ENCODE data around the gene EXOC1. TPM values are rescaled to one million over a fixed set of nuclear protein-coding genes. Genes with fewer than 3 reads are reported as not detected.
"Not testable (repeated sequence)": the region's sequence is repeated elsewhere in the genome, so short reads cannot be mapped to it uniquely, and the experiment has no call there.

The EXOC1 gene
- total RNA-seq, 2 donors from 2014 or later, result 31.1 to 34.7 TPM

GRCh38 chr4:55834086-55834795, 19.2 kb upstream of the EXOC1 start:
- Mint-ChIP-seq H3K27ac (no peak overlapping the region), H3K4me1 (ENCODE audit: low read depth) (no peaks in the 10 kb centered on the region), H3K4me3 (no peak overlapping the region), H3K9me3 (peaks cover 1 to 6% of the 10 kb centered on the region in 2 donors), H3K36me3 (ENCODE audit: insufficient read depth in 2 of 2) (no peaks in the 10 kb centered on the region), H3K27me3 (ENCODE audit: low read depth) (peaks cover 25% of the 10 kb centered on the region)
- no peak for ATAC-seq (replicated peaks in 1 of 2)
- no peak for DNase-seq

DNA sequence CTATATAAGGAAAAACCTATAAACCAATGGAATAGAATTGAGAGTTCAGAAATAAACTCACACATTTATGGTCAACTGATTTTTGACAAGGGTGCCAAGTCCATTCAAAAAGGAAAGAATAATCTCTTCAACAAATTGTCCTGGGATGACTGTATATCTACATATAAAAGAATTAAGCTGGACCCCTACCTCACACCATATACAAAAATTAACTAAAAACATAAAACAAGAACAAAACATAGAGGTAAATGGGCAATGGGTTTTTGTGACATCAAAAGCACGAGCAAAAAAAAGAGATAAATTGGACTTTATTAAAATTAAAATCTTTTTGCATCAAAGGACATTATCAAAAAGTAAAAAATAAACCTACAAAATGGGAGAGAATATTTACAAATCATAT, 15.5 kb upstream of the EXOC1 start:
- no peaks in the 10 kb centered on the region for H3K36me3 Mint-ChIP-seq (ENCODE audit: insufficient read depth in 2 of 2)
- H3K9me3 Mint-ChIP-seq, result peaks cover 1 to 6% of the 10 kb centered on the region in 2 donors

GRCh38 chr4:55838356-55838755, 15.1 kb upstream of the EXOC1 start:
- Mint-ChIP-seq H3K9me3 (peaks cover 1 to 6% of the 10 kb centered on the region in 2 donors), H3K27me3 (ENCODE audit: low read depth) (peaks cover 8% of the 10 kb centered on the region), H3K4me3 (no peak overlapping the region), H3K27ac (no peak overlapping the region), H3K36me3 (ENCODE audit: insufficient read depth in 2 of 2) (no peaks in the 10 kb centered on the region), H3K4me1 (ENCODE audit: low read depth) (no peaks in the 10 kb centered on the region)
- ATAC-seq (replicated peaks in 1 of 2), result no peak
- no peak for DNase-seq

More for the DNA sequence above, 15.5 kb upstream of the EXOC1 start:
- DNase-seq (no peak), ATAC-seq (replicated peaks in 1 of 2) (no peak)
- H3K4me1 Mint-ChIP-seq (ENCODE audit: low read depth), result no peaks in the 10 kb centered on the region
- H3K27ac Mint-ChIP-seq, result no peak overlapping the region
- peaks cover 8% of the 10 kb centered on the region for H3K27me3 Mint-ChIP-seq (ENCODE audit: low read depth)
- no peak overlapping the region for H3K4me3 Mint-ChIP-seq

DNA sequence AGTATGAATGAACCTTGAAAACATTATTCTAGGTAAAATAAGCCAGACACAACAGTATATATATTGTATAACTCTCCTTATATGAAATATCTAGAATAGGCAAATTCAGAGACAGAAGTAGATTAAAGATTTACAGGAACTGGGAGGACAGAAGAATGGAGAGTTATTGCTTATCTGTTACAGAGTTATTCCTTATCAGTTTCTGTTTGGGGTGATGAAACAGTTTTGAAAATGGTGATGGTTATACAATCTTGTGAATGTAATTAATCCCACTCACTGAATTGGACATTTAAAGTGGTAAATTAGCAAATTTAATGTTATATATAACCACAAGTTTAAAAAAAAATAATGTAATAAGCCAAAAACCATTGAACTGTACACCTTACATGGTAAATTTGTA, 14.5 kb upstream of the EXOC1 start:
- ATAC-seq (replicated peaks in 1 of 2), result no peak
- Mint-ChIP-seq H3K9me3 (peaks cover 1 to 6% of the 10 kb centered on the region in 2 donors), H3K27ac (no peak overlapping the region), H3K4me1 (ENCODE audit: low read depth) (no peaks in the 10 kb centered on the region), H3K27me3 (ENCODE audit: low read depth) (peaks cover 8% of the 10 kb centered on the region), H3K4me3 (no peak overlapping the region), H3K36me3 (ENCODE audit: insufficient read depth in 2 of 2) (no peaks in the 10 kb centered on the region)
- DNase-seq, result no peak

DNA sequence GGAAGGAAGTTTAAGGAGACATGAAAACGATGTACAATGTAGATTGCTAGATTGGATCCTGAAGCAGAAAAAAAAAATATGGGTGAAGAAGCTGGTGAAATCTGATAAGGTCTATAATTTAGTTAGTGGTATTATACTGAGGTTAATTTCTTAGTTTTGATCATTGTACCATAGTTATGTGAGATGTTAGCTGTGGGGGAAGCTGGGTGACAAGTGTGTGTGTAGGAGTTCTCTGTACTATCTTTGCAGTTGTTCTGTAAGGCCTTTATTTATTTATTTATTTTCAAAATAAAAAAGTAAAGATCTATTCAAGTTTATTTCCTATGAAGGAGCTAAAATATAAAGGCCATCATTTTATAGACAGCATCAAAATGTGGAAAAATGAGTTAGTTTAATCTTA, 12.5 kb upstream of the EXOC1 start:
- peaks cover 0 to 2% of the 10 kb centered on the region in 2 donors for H3K36me3 Mint-ChIP-seq (ENCODE audit: insufficient read depth in 2 of 2)
- no peak overlapping the region for H3K4me3 Mint-ChIP-seq
- H3K4me1 Mint-ChIP-seq (ENCODE audit: low read depth), result no peaks in the 10 kb centered on the region
- DNase-seq, result no peak
- no peak overlapping the region for H3K27ac Mint-ChIP-seq
- no peaks in the 10 kb centered on the region for H3K27me3 Mint-ChIP-seq (ENCODE audit: low read depth)
- ATAC-seq (replicated peaks in 1 of 2), result no peak
- H3K9me3 Mint-ChIP-seq, result peaks cover 2 to 6% of the 10 kb centered on the region in 2 donors

DNA sequence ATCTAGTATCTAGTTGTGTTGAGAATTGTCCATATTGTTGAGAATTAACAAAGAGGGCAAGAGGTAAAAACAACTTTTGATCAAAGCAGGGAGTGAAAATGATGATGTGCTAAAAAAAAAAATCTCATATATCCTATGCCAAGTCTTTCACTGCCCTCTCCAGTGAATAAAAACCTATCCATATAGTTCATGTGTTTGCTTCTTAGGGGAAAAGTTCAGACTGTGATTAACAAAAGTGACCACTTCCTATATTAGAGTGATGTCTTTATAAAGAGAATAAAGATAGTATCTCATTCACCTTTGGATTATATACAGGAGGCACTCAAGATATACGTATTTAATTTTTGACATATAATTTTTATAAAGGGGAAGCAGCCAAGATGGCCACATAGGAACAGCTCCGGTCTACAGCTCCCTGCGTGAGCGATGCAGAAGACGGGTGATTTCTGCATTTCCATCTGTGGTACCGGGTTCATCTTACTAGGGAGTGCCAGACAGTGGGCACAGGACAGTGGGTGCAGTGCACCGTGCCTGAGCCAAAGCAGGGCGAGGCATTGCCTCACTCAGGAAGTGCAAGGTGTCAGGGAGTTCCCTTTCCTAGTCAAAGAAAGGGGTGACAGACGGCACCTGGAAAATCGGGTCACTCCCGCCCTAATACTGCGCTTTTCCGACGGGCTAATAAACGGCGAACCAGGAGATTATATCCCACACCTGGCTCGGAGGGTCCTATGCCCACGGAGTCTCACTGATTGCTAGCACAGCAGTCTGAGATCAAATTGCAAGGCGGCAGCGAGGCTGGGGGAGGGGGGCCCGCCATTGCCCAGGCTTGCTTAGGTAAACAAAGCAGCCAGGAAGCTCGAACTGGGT, 11.8 kb upstream of the EXOC1 start:
- H3K27ac Mint-ChIP-seq; DNase-seq; H3K36me3 Mint-ChIP-seq (ENCODE audit: insufficient read depth in 2 of 2); H3K9me3 Mint-ChIP-seq; H3K4me3 Mint-ChIP-seq; ATAC-seq (replicated peaks in 1 of 2); H3K4me1 Mint-ChIP-seq (ENCODE audit: low read depth); H3K27me3 Mint-ChIP-seq (ENCODE audit: low read depth): not testable (repeated sequence)

DNA sequence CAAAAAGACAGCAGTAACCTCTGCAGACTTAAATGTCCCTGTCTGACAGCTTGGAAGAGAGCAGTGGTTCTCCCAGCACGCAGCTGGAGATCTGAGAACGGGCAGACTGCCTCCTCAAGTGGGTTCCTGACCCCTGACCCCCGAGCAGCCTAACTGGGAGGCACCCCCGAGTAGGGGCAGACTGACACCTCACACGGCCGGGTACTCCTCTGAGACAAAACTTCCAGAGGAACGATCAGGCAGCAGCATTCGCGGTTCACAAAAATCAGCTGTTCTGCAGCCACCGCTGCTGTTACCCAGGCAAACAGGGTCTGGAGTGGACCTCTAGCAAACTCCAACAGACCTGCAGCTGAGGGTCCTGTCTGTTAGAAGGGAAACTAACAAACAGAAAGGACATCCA, 11.1 kb upstream of the EXOC1 start:
- H3K27me3 Mint-ChIP-seq (ENCODE audit: low read depth); H3K36me3 Mint-ChIP-seq (ENCODE audit: insufficient read depth in 2 of 2); H3K9me3 Mint-ChIP-seq; H3K4me1 Mint-ChIP-seq (ENCODE audit: low read depth); H3K4me3 Mint-ChIP-seq; DNase-seq; ATAC-seq (replicated peaks in 1 of 2); H3K27ac Mint-ChIP-seq: not testable (repeated sequence)

GRCh38 chr4:55849724-55850123, 3.7 kb upstream of the EXOC1 start:
- Mint-ChIP-seq H3K9me3 (peaks cover 0 to 4% of the 10 kb centered on the region in 2 donors), H3K27me3 (ENCODE audit: low read depth) (no peaks in the 10 kb centered on the region), H3K4me3 (no peak overlapping the region), H3K27ac (no peak overlapping the region), H3K4me1 (ENCODE audit: low read depth) (peaks cover 34% of the 10 kb centered on the region), H3K36me3 (ENCODE audit: insufficient read depth in 2 of 2) (peaks cover 4 to 5% of the 10 kb centered on the region in 2 donors)
- no peak for ATAC-seq (replicated peaks in 1 of 2)
- DNase-seq, result no peak

DNA sequence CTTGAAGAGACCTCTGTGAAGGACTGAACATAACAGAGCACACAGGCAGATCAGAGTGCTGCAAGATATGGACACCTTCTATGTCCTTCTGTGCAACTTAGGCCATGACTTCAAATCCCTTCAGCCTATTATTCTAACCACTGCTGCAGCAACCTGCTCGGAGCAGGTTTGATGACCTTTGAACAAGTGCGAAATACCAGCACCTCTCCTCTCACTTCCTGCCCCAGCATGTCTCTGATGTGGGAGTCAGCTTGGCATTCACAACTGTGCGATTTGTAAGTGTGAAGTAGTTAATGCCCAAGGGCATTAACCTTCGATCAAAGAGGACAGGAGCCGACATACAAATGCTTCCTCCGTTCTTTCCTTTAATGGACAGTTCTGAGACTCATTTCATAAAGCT, 1.6 kb upstream of the EXOC1 start:
- Mint-ChIP-seq H3K4me3 (no peak overlapping the region), H3K27ac (peak overlapping the region; percentile 53), H3K4me1 (ENCODE audit: low read depth) (peaks cover 34% of the 10 kb centered on the region), H3K9me3 (peaks cover 0 to 2% of the 10 kb centered on the region in 2 donors), H3K36me3 (ENCODE audit: insufficient read depth in 2 of 2) (peaks cover 4 to 7% of the 10 kb centered on the region in 2 donors), H3K27me3 (ENCODE audit: low read depth) (no peaks in the 10 kb centered on the region)
- peak; percentile 22 to 27 for DNase-seq
- peak in 1 of 2 donors; percentile 21 for ATAC-seq (replicated peaks in 1 of 2)

- Mint-ChIP-seq H3K27ac (no peak overlapping the region), H3K4me3 (no peak overlapping the region), H3K9me3 (peaks cover 0 to 2% of the 10 kb centered on the region in 2 donors), H3K36me3 (ENCODE audit: insufficient read depth in 2 of 2) (peaks cover 4 to 11% of the 10 kb centered on the region in 2 donors), H3K4me1 (ENCODE audit: low read depth) (peaks cover 48% of the 10 kb centered on the region), H3K27me3 (ENCODE audit: low read depth) (no peaks in the 10 kb centered on the region)
- DNase-seq (no peak), ATAC-seq (replicated peaks in 1 of 2) (no peak)
These were observed 681 bp downstream of the EXOC1 start for GRCh38 chr4:55854129-55854528.

DNA sequence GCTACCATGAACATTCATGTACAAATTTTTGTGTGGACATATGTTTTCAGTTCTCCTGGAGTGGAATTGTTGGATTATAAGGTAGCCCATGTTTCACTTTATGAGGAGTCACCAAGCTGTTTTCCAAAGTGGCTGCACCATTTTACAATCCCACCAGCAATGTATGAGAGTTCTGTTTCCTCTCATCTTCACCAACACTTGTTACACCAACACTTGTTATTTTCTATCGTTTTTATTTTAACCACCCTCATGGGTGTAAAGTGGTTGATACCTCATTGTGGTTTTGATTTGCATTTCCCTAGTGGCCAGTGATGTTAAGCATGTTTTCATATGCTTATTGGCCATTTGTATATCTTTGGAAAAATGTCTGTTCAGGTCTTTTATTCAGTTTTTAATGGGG, 4.1 kb downstream of the EXOC1 start:
- peaks cover 7 to 22% of the 10 kb centered on the region in 2 donors for H3K36me3 Mint-ChIP-seq (ENCODE audit: insufficient read depth in 2 of 2)
- no peak overlapping the region for H3K4me3 Mint-ChIP-seq
- H3K9me3 Mint-ChIP-seq, result peaks cover 0 to 2% of the 10 kb centered on the region in 2 donors
- no peaks in the 10 kb centered on the region for H3K27me3 Mint-ChIP-seq (ENCODE audit: low read depth)
- no peak for ATAC-seq (replicated peaks in 1 of 2)
- H3K27ac Mint-ChIP-seq, result no peak overlapping the region
- DNase-seq, result no peak
- H3K4me1 Mint-ChIP-seq (ENCODE audit: low read depth), result peaks cover 25% of the 10 kb centered on the region

- Mint-ChIP-seq H3K27ac (no peak overlapping the region), H3K27me3 (ENCODE audit: low read depth) (no peaks in the 10 kb centered on the region), H3K4me1 (ENCODE audit: low read depth) (peaks cover 15% of the 10 kb centered on the region), H3K4me3 (no peak overlapping the region), H3K36me3 (ENCODE audit: insufficient read depth in 2 of 2) (peaks cover 3 to 17% of the 10 kb centered on the region in 2 donors), H3K9me3 (no peaks in the 10 kb centered on the region)
- DNase-seq (no peak), ATAC-seq (replicated peaks in 1 of 2) (no peak)
These were observed 6.3 kb downstream of the EXOC1 start for GRCh38 chr4:55859711-55860110.

- Mint-ChIP-seq H3K36me3 (ENCODE audit: insufficient read depth in 2 of 2) (peaks cover 6 to 16% of the 10 kb centered on the region in 2 donors), H3K27me3 (ENCODE audit: low read depth) (no peaks in the 10 kb centered on the region), H3K4me1 (ENCODE audit: low read depth) (peaks cover 22% of the 10 kb centered on the region), H3K27ac (peak overlapping the region; percentile 86), H3K9me3 (no peaks in the 10 kb centered on the region), H3K4me3 (no peak overlapping the region)
- ATAC-seq (replicated peaks in 1 of 2) (peak in 1 of 2 donors; percentile 19), DNase-seq (no peak)
These were observed 11.3 kb downstream of the EXOC1 start for GRCh38 chr4:55864577-55865223.
